ENCODE measurements around the gene TM2D3. TPM values are rescaled to one million over a fixed set of nuclear protein-coding genes. Genes with fewer than 3 reads are reported as not detected.

The TM2D3 gene
- 21.5 and 28.4 TPM in 2 replicates for total RNA-seq (2012; rRNA removed)

- peak within 1 kb of the TSS; percentile 98 for H3K9ac ChIP-seq (ENCODE audit: low read depth, low read length)
- H3K9me3 ChIP-seq (replicated peaks; ENCODE audit: low read length), result no peaks in the 10 kb centered on the region
- H3K4me3 ChIP-seq (ENCODE audit: low read length), result peak within 1 kb of the TSS; percentile 96
- peaks cover 20% of the 10 kb centered on the region for H3K36me3 ChIP-seq (ENCODE audit: insufficient read depth, low read length)
- H3K4me1 ChIP-seq (ENCODE audit: control insufficient read depth, insufficient read depth, low read length), result peaks cover 30% of the 10 kb centered on the region
- no peaks in the 10 kb centered on the region for H3K27me3 ChIP-seq (ENCODE audit: control insufficient read depth, insufficient read depth, low read length)
- H3K4me2 ChIP-seq (ENCODE audit: low read length), result peak within 1 kb of the TSS; percentile 98
Measured at GRCh38 chr15:101652098-101652785, at the start of gene TM2D3. Gene TM2D3, minus strand, starts transcription at chr15:101652381. Its CDS starts 20 bp downstream, at chr15:101652361.

GRCh38 chr15:101698314-101698713 is 46.1 kb upstream of the TM2D3 start:
- Histone ChIP-seq H3K9me3 (replicated peaks; ENCODE audit: low read length) (no peaks in the 10 kb centered on the region), H3K9ac (ENCODE audit: low read depth, low read length) (no peak overlapping the region), H3K36me3 (ENCODE audit: insufficient read depth, low read length) (peaks cover 33% of the 10 kb centered on the region), H3K4me1 (ENCODE audit: control insufficient read depth, insufficient read depth, low read length) (no peaks in the 10 kb centered on the region), H3K4me3 (ENCODE audit: low read length) (no peak overlapping the region), H3K4me2 (ENCODE audit: low read length) (no peak overlapping the region), H3K27me3 (ENCODE audit: control insufficient read depth, insufficient read depth, low read length) (no peaks in the 10 kb centered on the region)

GRCh38 chr15:101697488-101697887 is 45.3 kb upstream of the TM2D3 start:
- H3K4me2 ChIP-seq (ENCODE audit: low read length), result no peak overlapping the region
- no peaks in the 10 kb centered on the region for H3K9me3 ChIP-seq (replicated peaks; ENCODE audit: low read length)
- no peak overlapping the region for H3K9ac ChIP-seq (ENCODE audit: low read depth, low read length)
- H3K4me3 ChIP-seq (ENCODE audit: low read length), result no peak overlapping the region
- H3K36me3 ChIP-seq (ENCODE audit: insufficient read depth, low read length), result peaks cover 33% of the 10 kb centered on the region
- no peaks in the 10 kb centered on the region for H3K27me3 ChIP-seq (ENCODE audit: control insufficient read depth, insufficient read depth, low read length)
- H3K4me1 ChIP-seq (ENCODE audit: control insufficient read depth, insufficient read depth, low read length), result no peaks in the 10 kb centered on the region

GRCh38 chr15:101696829-101697228 is 44.6 kb upstream of the TM2D3 start:
- H3K4me2 ChIP-seq (ENCODE audit: low read length), result no peak overlapping the region
- H3K4me1 ChIP-seq (ENCODE audit: control insufficient read depth, insufficient read depth, low read length), result no peaks in the 10 kb centered on the region
- H3K4me3 ChIP-seq (ENCODE audit: low read length), result no peak overlapping the region
- peaks cover 32% of the 10 kb centered on the region for H3K36me3 ChIP-seq (ENCODE audit: insufficient read depth, low read length)
- no peaks in the 10 kb centered on the region for H3K27me3 ChIP-seq (ENCODE audit: control insufficient read depth, insufficient read depth, low read length)
- no peak overlapping the region for H3K9ac ChIP-seq (ENCODE audit: low read depth, low read length)
- H3K9me3 ChIP-seq (replicated peaks; ENCODE audit: low read length), result no peaks in the 10 kb centered on the region

GRCh38 chr15:101694261-101694660 is 42.1 kb upstream of the TM2D3 start:
- H3K4me1 ChIP-seq (ENCODE audit: control insufficient read depth, insufficient read depth, low read length), result peaks cover 5% of the 10 kb centered on the region
- peaks cover 20% of the 10 kb centered on the region for H3K36me3 ChIP-seq (ENCODE audit: insufficient read depth, low read length)

GRCh38 chr15:101692801-101693598 is 40.8 kb upstream of the TM2D3 start:
- Histone ChIP-seq H3K4me1 (ENCODE audit: control insufficient read depth, insufficient read depth, low read length) (peaks cover 5% of the 10 kb centered on the region), H3K27me3 (ENCODE audit: control insufficient read depth, insufficient read depth, low read length) (no peaks in the 10 kb centered on the region), H3K36me3 (ENCODE audit: insufficient read depth, low read length) (peaks cover 20% of the 10 kb centered on the region), H3K4me3 (ENCODE audit: low read length) (no peak overlapping the region), H3K9ac (ENCODE audit: low read depth, low read length) (no peak overlapping the region), H3K4me2 (ENCODE audit: low read length) (no peak overlapping the region), H3K9me3 (replicated peaks; ENCODE audit: low read length) (no peaks in the 10 kb centered on the region)

More at GRCh38 chr15:101694261-101694660, 42.1 kb upstream of the TM2D3 start:
- Histone ChIP-seq H3K9me3 (replicated peaks; ENCODE audit: low read length) (no peaks in the 10 kb centered on the region), H3K27me3 (ENCODE audit: control insufficient read depth, insufficient read depth, low read length) (no peaks in the 10 kb centered on the region), H3K9ac (ENCODE audit: low read depth, low read length) (no peak overlapping the region), H3K4me3 (ENCODE audit: low read length) (no peak overlapping the region), H3K4me2 (ENCODE audit: low read length) (no peak overlapping the region)

GRCh38 chr15:101689901-101690300 is 37.7 kb upstream of the TM2D3 start:
- Histone ChIP-seq H3K4me1 (ENCODE audit: control insufficient read depth, insufficient read depth, low read length) (peaks cover 5% of the 10 kb centered on the region), H3K9me3 (replicated peaks; ENCODE audit: low read length) (no peaks in the 10 kb centered on the region), H3K4me2 (ENCODE audit: low read length) (no peak overlapping the region), H3K36me3 (ENCODE audit: insufficient read depth, low read length) (peaks cover 8% of the 10 kb centered on the region), H3K9ac (ENCODE audit: low read depth, low read length) (no peak overlapping the region), H3K4me3 (ENCODE audit: low read length) (no peak overlapping the region), H3K27me3 (ENCODE audit: control insufficient read depth, insufficient read depth, low read length) (no peaks in the 10 kb centered on the region)

- no peak overlapping the region for H3K4me2 ChIP-seq (ENCODE audit: low read length)
- H3K27me3 ChIP-seq (ENCODE audit: control insufficient read depth, insufficient read depth, low read length), result no peaks in the 10 kb centered on the region
- no peak overlapping the region for H3K9ac ChIP-seq (ENCODE audit: low read depth, low read length)
- peaks cover 13% of the 10 kb centered on the region for H3K4me1 ChIP-seq (ENCODE audit: control insufficient read depth, insufficient read depth, low read length)
- H3K36me3 ChIP-seq (ENCODE audit: insufficient read depth, low read length), result peaks cover 9% of the 10 kb centered on the region
- H3K9me3 ChIP-seq (replicated peaks; ENCODE audit: low read length), result no peaks in the 10 kb centered on the region
- no peak overlapping the region for H3K4me3 ChIP-seq (ENCODE audit: low read length)
Measured at GRCh38 chr15:101686718-101687117, 34.5 kb upstream of the TM2D3 start.

- Histone ChIP-seq H3K9me3 (replicated peaks; ENCODE audit: low read length) (no peaks in the 10 kb centered on the region), H3K4me3 (ENCODE audit: low read length) (no peak overlapping the region), H3K4me1 (ENCODE audit: control insufficient read depth, insufficient read depth, low read length) (peaks cover 11% of the 10 kb centered on the region), H3K27me3 (ENCODE audit: control insufficient read depth, insufficient read depth, low read length) (no peaks in the 10 kb centered on the region), H3K36me3 (ENCODE audit: insufficient read depth, low read length) (peaks cover 8% of the 10 kb centered on the region), H3K9ac (ENCODE audit: low read depth, low read length) (no peak overlapping the region), H3K4me2 (ENCODE audit: low read length) (no peak overlapping the region)
Measured at GRCh38 chr15:101684877-101685276, 32.7 kb upstream of the TM2D3 start.

GRCh38 chr15:101684384-101684783 is 32.2 kb upstream of the TM2D3 start:
- Histone ChIP-seq H3K36me3 (ENCODE audit: insufficient read depth, low read length) (peaks cover 8% of the 10 kb centered on the region), H3K27me3 (ENCODE audit: control insufficient read depth, insufficient read depth, low read length) (no peaks in the 10 kb centered on the region), H3K4me3 (ENCODE audit: low read length) (no peak overlapping the region), H3K9me3 (replicated peaks; ENCODE audit: low read length) (no peaks in the 10 kb centered on the region), H3K4me1 (ENCODE audit: control insufficient read depth, insufficient read depth, low read length) (peaks cover 8% of the 10 kb centered on the region), H3K9ac (ENCODE audit: low read depth, low read length) (no peak overlapping the region), H3K4me2 (ENCODE audit: low read length) (no peak overlapping the region)

GRCh38 chr15:101679806-101680205 is 27.6 kb upstream of the TM2D3 start:
- no peak overlapping the region for H3K9ac ChIP-seq (ENCODE audit: low read depth, low read length)
- H3K4me3 ChIP-seq (ENCODE audit: low read length), result no peak overlapping the region
- no peak overlapping the region for H3K4me2 ChIP-seq (ENCODE audit: low read length)
- H3K9me3 ChIP-seq (replicated peaks; ENCODE audit: low read length), result no peaks in the 10 kb centered on the region
- H3K4me1 ChIP-seq (ENCODE audit: control insufficient read depth, insufficient read depth, low read length), result peaks cover 29% of the 10 kb centered on the region
- H3K27me3 ChIP-seq (ENCODE audit: control insufficient read depth, insufficient read depth, low read length), result no peaks in the 10 kb centered on the region
- peaks cover 8% of the 10 kb centered on the region for H3K36me3 ChIP-seq (ENCODE audit: insufficient read depth, low read length)
